Measurements from ENCODE around the gene SNED1. TPM values are rescaled to one million over a fixed set of nuclear protein-coding genes. Genes with fewer than 3 reads are reported as not detected.

The SNED1 gene
- total RNA-seq, 2 experiments from 2014 or later: 2.8 to 13.6 TPM

GRCh38 chr2:241040081-241040803 lies 41.8 kb downstream of the SNED1 start:
- no TSS peak for BruUV-seq (replicated peaks)
- ChIA-PET CTCF (ENCODE audit: unreplicated experiment) (no interaction called here), POLR2A (no interaction called here)
- Histone ChIP-seq H3K36me3 (ENCODE audit: insufficient read depth, low read length) (no peaks in the 10 kb centered on the region), H3K4me1 (ENCODE audit: insufficient read depth, low read length, poor library complexity, severe bottlenecking) (peaks cover 74% of the 10 kb centered on the region), H3K9me3 (ENCODE audit: low read length) (peaks cover 6% of the 10 kb centered on the region; the same call in 1 of the 2 replicates), H3K9me2 (ENCODE audit: insufficient read depth, low read length) (no peaks in the 10 kb centered on the region), H2AFZ (ENCODE audit: low read length) (peak overlapping the region; percentile 95; the same call in 1 of the 2 replicates), H3K4me3 (ENCODE audit: low read depth, low read length, poor library complexity, severe bottlenecking) (peak overlapping the region; percentile 41), H4K20me1 (ENCODE audit: insufficient read depth, low read length) (no peaks in the 10 kb centered on the region), H3K79me2 (ENCODE audit: insufficient read depth, low read depth, low read length) (no peaks in the 10 kb centered on the region), H3K27ac (ENCODE audit: low read depth, low read length, poor library complexity, severe bottlenecking) (peak overlapping the region; percentile 89), H3K4me2 (ENCODE audit: low read length) (peak overlapping the region; percentile 68)
- TF ChIP-seq CTCF (conservative IDR thresholded peaks at IDR 0.05; ENCODE audit: low read length) (no peak), EZH2phosphoT487 (IDR thresholded peaks at IDR 0.05; ENCODE audit: borderline replicate concordance, low read depth, low read length) (no peak)
- intact Hi-C loops (cut with micrococcal nuclease; ENCODE audit: unreplicated experiment): no loop called here
- DNase-seq (ENCODE audit: low spot score): no peak

- Histone ChIP-seq H2AFZ (ENCODE audit: low read length) (peak overlapping the region; percentile 95), H3K4me2 (ENCODE audit: low read length) (peak overlapping the region; percentile 68), H3K36me3 (ENCODE audit: insufficient read depth, low read length) (no peaks in the 10 kb centered on the region), H3K9me3 (ENCODE audit: low read length) (peaks cover 7% of the 10 kb centered on the region; the same call in 1 of the 2 replicates), H3K4me1 (ENCODE audit: insufficient read depth, low read length, poor library complexity, severe bottlenecking) (peaks cover 71% of the 10 kb centered on the region), H4K20me1 (ENCODE audit: insufficient read depth, low read length) (no peaks in the 10 kb centered on the region), H3K4me3 (ENCODE audit: low read depth, low read length, poor library complexity, severe bottlenecking) (peak overlapping the region; percentile 41), H3K79me2 (ENCODE audit: insufficient read depth, low read depth, low read length) (no peaks in the 10 kb centered on the region), H3K9me2 (ENCODE audit: insufficient read depth, low read length) (no peaks in the 10 kb centered on the region), H3K27ac (ENCODE audit: low read depth, low read length, poor library complexity, severe bottlenecking) (peak overlapping the region; percentile 89)
- TF ChIP-seq CTCF (conservative IDR thresholded peaks at IDR 0.05; ENCODE audit: low read length) (no peak), EZH2phosphoT487 (IDR thresholded peaks at IDR 0.05; ENCODE audit: borderline replicate concordance, low read depth, low read length) (no peak)
- DNase-seq (ENCODE audit: low spot score): peak; percentile 87
- CTCF ChIA-PET (ENCODE audit: unreplicated experiment): no interaction called here
- POLR2A ChIA-PET: interaction anchor here (0.7 kb wide), 1 partner anchor 20 kb away, joined by 3 read pairs; no protein-coding TSS in a partner anchor
- BruUV-seq (replicated peaks): no TSS peak
- intact Hi-C loops (cut with micrococcal nuclease; ENCODE audit: unreplicated experiment): no loop called here
Measured at GRCh38 chr2:241041589-241042158, 43.3 kb downstream of the SNED1 start.

- TF ChIP-seq EZH2phosphoT487 (IDR thresholded peaks at IDR 0.05; ENCODE audit: borderline replicate concordance, low read depth, low read length) (no peak), CTCF (conservative IDR thresholded peaks at IDR 0.05; ENCODE audit: low read length) (no peak)
- no peak for DNase-seq (ENCODE audit: low spot score)
- peaks cover 7% of the 10 kb centered on the region; the same call in 1 of the 2 replicates for H3K9me3 ChIP-seq (ENCODE audit: low read length)
- POLR2A ChIA-PET: interaction anchor here (0.7 kb wide), 1 partner anchor 572 kb away, joined by 6 read pairs; no protein-coding TSS in a partner anchor
- CTCF ChIA-PET (ENCODE audit: unreplicated experiment): no interaction called here
- intact Hi-C loops (cut with micrococcal nuclease; ENCODE audit: unreplicated experiment): no loop called here
- H3K4me1 ChIP-seq (ENCODE audit: insufficient read depth, low read length, poor library complexity, severe bottlenecking): peaks cover 52% of the 10 kb centered on the region
- H3K4me3 ChIP-seq (ENCODE audit: low read depth, low read length, poor library complexity, severe bottlenecking): no peak overlapping the region
- no peak overlapping the region for H3K4me2 ChIP-seq (ENCODE audit: low read length)
- no TSS peak for BruUV-seq (replicated peaks)
- H3K36me3 ChIP-seq (ENCODE audit: insufficient read depth, low read length): no peaks in the 10 kb centered on the region
- no peak overlapping the region for H3K27ac ChIP-seq (ENCODE audit: low read depth, low read length, poor library complexity, severe bottlenecking)
- H4K20me1 ChIP-seq (ENCODE audit: insufficient read depth, low read length): no peaks in the 10 kb centered on the region
- H3K9me2 ChIP-seq (ENCODE audit: insufficient read depth, low read length): no peaks in the 10 kb centered on the region
- H2AFZ ChIP-seq (ENCODE audit: low read length): no peak overlapping the region
- no peaks in the 10 kb centered on the region for H3K79me2 ChIP-seq (ENCODE audit: insufficient read depth, low read depth, low read length)
Measured at GRCh38 chr2:241043581-241043980, 45.2 kb downstream of the SNED1 start.

All from OCI-LY7 (cell line).